Measurements from ENCODE around the gene LDHAL6B. TPM values are rescaled to one million over a fixed set of nuclear protein-coding genes. Genes with fewer than 3 reads are reported as not detected.
A peak's percentile ranks its signal among the peaks of the same experiment; 100 is the strongest.
"Not testable (repeated sequence)": the region's sequence is repeated elsewhere in the genome, so short reads cannot be mapped to it uniquely, and the experiment has no call there.

Gene LDHAL6B
- total and polyA plus RNA-seq, 9 of the 15 experiments (the other 6 are each of a cell fraction or from before 2014, with no cell fraction given), result not detected

DNA sequence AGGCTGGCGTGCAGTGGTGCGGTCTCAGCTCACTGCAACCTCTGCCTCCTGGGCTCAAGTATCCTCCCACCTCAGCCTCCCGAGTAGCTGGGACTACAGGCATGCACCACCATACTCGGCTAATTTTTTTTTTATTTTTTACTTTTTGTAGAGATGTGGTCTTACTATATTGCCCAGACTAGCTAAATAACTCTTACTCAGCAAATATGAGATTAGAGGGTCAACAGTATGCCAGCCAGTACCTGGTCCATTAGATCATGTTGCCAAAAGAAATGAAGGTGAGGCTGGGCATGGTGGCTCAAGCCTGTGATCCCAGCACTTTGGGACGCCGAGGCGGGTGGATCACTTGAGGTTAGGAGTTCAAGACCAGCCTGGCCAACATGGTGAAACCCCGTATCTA is 44.6 kb upstream of the LDHAL6B start:
- in situ Hi-C loops (cut with MboI); H2AFZ ChIP-seq (ENCODE audit: low read depth, low read length); ATAC-seq; H4K20me1 ChIP-seq (replicated peaks; ENCODE audit: control insufficient read depth, insufficient read depth, low read length); H3K27ac ChIP-seq (ENCODE audit: extremely low read depth, low read depth, low read length); H3K9ac ChIP-seq (ENCODE audit: insufficient read depth in 1 of 2, low read depth in 2 of 2, low read length in 2 of 2); H3K79me2 ChIP-seq (ENCODE audit: control insufficient read depth, insufficient read depth, low read length); H3K36me3 ChIP-seq (ENCODE audit: control insufficient read depth, insufficient read depth, low read length); H3K9me3 ChIP-seq (replicated peaks; ENCODE audit: control insufficient read depth, insufficient read depth, low read depth, low read length); H3K4me1 ChIP-seq (replicated peaks in 1 of 2; ENCODE audit: control insufficient read depth in 2 of 2, insufficient read depth in 2 of 2, low read length in 2 of 2); DNase-seq (ENCODE audit: extremely low read depth in 1 of 4, low spot score in 3 of 4); BruUV-seq (replicated peaks); H3K4me2 ChIP-seq (ENCODE audit: insufficient read depth, low read length); FAIRE-seq; H3K9me1 ChIP-seq (ENCODE audit: control insufficient read depth, insufficient read depth, low read length); intact Hi-C loops (cut with micrococcal nuclease); H3K4me3 ChIP-seq: not testable (repeated sequence)
- TF ChIP-seq ZNF316 (IDR thresholded peaks at IDR 0.05) (peak; percentile 88), MAFF (IDR thresholded peaks at IDR 0.05; ENCODE audit: low read length) (peak; percentile 74), MAFK (IDR thresholded peaks at IDR 0.05; ENCODE audit: low read length) (peak; percentile 74), MAFG (tag; conservative IDR thresholded peaks at IDR 0.05) (peak; percentile 73), C11orf30 (IDR thresholded peaks at IDR 0.05; ENCODE audit: low read depth) (peak; percentile 83)
- ChIA-PET CTCF (ENCODE audit: low intra/inter-chr PET ratio) (interaction anchor here (0.9 to 2.0 kb wide), 2 partner anchors 331 to 367 kb away, joined by 6 to 22 read pairs; no protein-coding TSS in a partner anchor), POLR2A (interaction anchor here (1.9 kb wide), 1 partner anchor 10 kb away, joined by 4 read pairs; no protein-coding TSS in a partner anchor)
- peaks cover 14 to 46% of the 10 kb centered on the region in 2 experiments; a peak in 4 of 5 replicates for H3K27me3 ChIP-seq (ENCODE audit: control insufficient read depth in 2 of 2, insufficient read depth in 2 of 2, low read length in 2 of 2)
- 2% methylated on average over 8 of the region's 8 CpGs for WGBS (ENCODE audit: insufficient coverage, low coverage, missing lambda C conversion rate)

DNA sequence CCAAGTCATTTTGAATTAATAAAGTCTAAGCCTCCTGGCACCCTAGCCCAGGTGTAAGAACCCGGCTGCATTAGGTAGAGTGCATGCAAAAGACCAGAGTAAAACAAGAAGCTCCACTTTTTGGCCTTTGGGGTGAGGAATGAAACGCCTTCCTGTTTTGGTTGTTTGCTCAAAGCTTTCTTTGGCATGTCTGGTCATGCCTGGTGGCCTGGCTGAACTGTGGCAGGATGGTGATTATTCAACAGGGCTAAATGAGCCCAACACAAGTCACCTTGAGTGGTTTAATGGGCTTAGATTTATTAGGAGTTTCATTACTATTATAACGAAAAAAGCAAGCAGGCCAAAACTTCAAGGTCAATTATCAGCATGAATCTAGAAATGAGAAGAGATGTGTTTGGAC is 40.9 kb upstream of the LDHAL6B start:
- no peak overlapping the region for H3K4me3 ChIP-seq
- ATAC-seq (no peak), FAIRE-seq (peak; percentile 11), DNase-seq (ENCODE audit: extremely low read depth in 1 of 4, low spot score in 3 of 4) (no peak)
- in situ Hi-C loops (cut with MboI) (no loop called here), intact Hi-C loops (cut with micrococcal nuclease) (no loop called here)
- no peaks in the 10 kb centered on the region for H3K79me2 ChIP-seq (ENCODE audit: control insufficient read depth, insufficient read depth, low read length)
- H3K36me3 ChIP-seq (ENCODE audit: control insufficient read depth, insufficient read depth, low read length), result no peaks in the 10 kb centered on the region
- no peak overlapping the region for H2AFZ ChIP-seq (ENCODE audit: low read depth, low read length)
- H3K9me1 ChIP-seq (ENCODE audit: control insufficient read depth, insufficient read depth, low read length), result no peaks in the 10 kb centered on the region
- peaks cover 0 to 8% of the 10 kb centered on the region in 2 experiments; a peak in 2 of 5 replicates for H3K4me1 ChIP-seq (replicated peaks in 1 of 2; ENCODE audit: control insufficient read depth in 2 of 2, insufficient read depth in 2 of 2, low read length in 2 of 2)
- BruUV-seq (replicated peaks), result no TSS peak
- H3K9ac ChIP-seq (ENCODE audit: insufficient read depth in 1 of 2, low read depth in 2 of 2, low read length in 2 of 2), result no peak overlapping the region
- H4K20me1 ChIP-seq (replicated peaks; ENCODE audit: control insufficient read depth, insufficient read depth, low read length), result 0 out of 2 replicates have a peak, but pooled peaks cover 4% of the 10 kb centered on the region
- H3K27ac ChIP-seq (ENCODE audit: extremely low read depth, low read depth, low read length), result no peak overlapping the region
- H3K9me3 ChIP-seq (replicated peaks; ENCODE audit: control insufficient read depth, insufficient read depth, low read depth, low read length), result no peaks in the 10 kb centered on the region; the same call in 1 of the 2 replicates
- WGBS (ENCODE audit: insufficient coverage, low coverage, missing lambda C conversion rate), result 2% methylated on average over 3 of the region's 3 CpGs
- no peak overlapping the region for H3K4me2 ChIP-seq (ENCODE audit: insufficient read depth, low read length)
- ChIA-PET POLR2A (interaction anchor here (0.6 to 1.5 kb wide), 3 partner anchors 17 to 191 kb away, joined by 3 to 4 read pairs (median 4); no protein-coding TSS in a partner anchor), CTCF (ENCODE audit: low intra/inter-chr PET ratio) (no interaction called here)
- peaks cover 13 to 23% of the 10 kb centered on the region in 2 experiments; a peak in 4 of 5 replicates for H3K27me3 ChIP-seq (ENCODE audit: control insufficient read depth in 2 of 2, insufficient read depth in 2 of 2, low read length in 2 of 2)
- TF ChIP-seq CCAR2 (IDR thresholded peaks at IDR 0.05; ENCODE audit: low read depth, low read length), result no peak
- TF ChIP-seq HMGN3 (IDR thresholded peaks at IDR 0.05; ENCODE audit: borderline replicate concordance, extremely low read depth, insufficient read length, low read depth, low read length), result no peak
- TF ChIP-seq NCOA4 (IDR thresholded peaks at IDR 0.05; ENCODE audit: partially characterized antibody), result no peak
- no peak for TF ChIP-seq RFX5 (IDR thresholded peaks at IDR 0.05; ENCODE audit: low read depth, low read length)
- TF ChIP-seq ESRRA (IDR thresholded peaks at IDR 0.05; ENCODE audit: borderline replicate concordance, low read depth), result no peak
- TF ChIP-seq, protein P1, sequence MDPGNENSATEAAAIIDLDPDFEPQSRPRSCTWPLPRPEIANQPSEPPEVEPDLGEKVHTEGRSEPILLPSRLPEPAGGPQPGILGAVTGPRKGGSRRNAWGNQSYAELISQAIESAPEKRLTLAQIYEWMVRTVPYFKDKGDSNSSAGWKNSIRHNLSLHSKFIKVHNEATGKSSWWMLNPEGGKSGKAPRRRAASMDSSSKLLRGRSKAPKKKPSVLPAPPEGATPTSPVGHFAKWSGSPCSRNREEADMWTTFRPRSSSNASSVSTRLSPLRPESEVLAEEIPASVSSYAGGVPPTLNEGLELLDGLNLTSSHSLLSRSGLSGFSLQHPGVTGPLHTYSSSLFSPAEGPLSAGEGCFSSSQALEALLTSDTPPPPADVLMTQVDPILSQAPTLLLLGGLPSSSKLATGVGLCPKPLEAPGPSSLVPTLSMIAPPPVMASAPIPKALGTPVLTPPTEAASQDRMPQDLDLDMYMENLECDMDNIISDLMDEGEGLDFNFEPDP (CRISPR knock-in tag; IDR thresholded peaks at IDR 0.05), result no peak
- TF ChIP-seq ZNF707 (CRISPR knock-in tag; conservative IDR thresholded peaks at IDR 0.05), result no peak
- no peak for TF ChIP-seq IRF2 (CRISPR knock-in tag; IDR thresholded peaks at IDR 0.05)
- no peak for TF ChIP-seq ZC3H11A (IDR thresholded peaks at IDR 0.05; ENCODE audit: low read depth, low read length)
- no peak for TF ChIP-seq RUNX1 (IDR thresholded peaks at IDR 0.05; ENCODE audit: low read depth)
